ENCODE data around the gene GBA2. TPM values are rescaled to one million over a fixed set of nuclear protein-coding genes. Genes with fewer than 3 reads are reported as not detected.

Gene GBA2
- total and polyA plus RNA-seq, 2 donors (not counting 3 experiments of a cell fraction or from before 2014, with no cell fraction given), result 110 to 158 TPM

DNA sequence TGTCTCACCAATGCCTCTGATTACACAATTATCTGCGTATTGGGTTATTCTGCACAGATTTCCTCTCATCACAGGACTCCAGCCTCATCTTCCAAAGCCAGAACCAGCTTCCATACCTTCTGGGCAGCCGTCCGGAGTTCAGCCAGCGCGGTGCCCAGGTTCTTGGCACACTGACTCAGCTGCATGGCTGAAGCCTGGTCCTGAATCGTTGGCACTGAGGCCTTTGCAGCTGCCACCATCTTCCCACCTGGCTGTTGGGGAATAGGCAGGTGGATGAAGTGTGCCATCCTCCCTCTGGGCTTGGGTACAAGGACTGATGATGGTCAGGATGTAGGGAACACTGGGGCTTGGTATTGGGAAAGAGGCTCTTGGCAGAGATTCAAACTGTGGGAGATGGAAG, 34.9 kb downstream of the GBA2 start:
- ChIA-PET CTCF (interaction anchor here (0.7 to 8.9 kb wide), 2 partner anchors 9 to 17 kb away, joined by 4 to 53 read pairs; no protein-coding TSS in a partner anchor), POLR2A (interaction anchor here (1.2 kb wide), 1 partner anchor 14 kb away, joined by 4 read pairs; no protein-coding TSS in a partner anchor)
- intact Hi-C loops (cut with micrococcal nuclease) (no loop called here), dilution Hi-C loops (cut with MboI; ENCODE audit: extremely low pct_ligation_motif_present, low sequenced_read_pairs) (no loop called here)
- BruUV-seq (replicated peaks), result TSS peak; percentile 4
- FAIRE-seq, result no peak
- Histone ChIP-seq H3K9me3 (replicated peaks; ENCODE audit: control insufficient read depth, insufficient read depth, low read length) (no peaks in the 10 kb centered on the region), H3K27ac (ENCODE audit: insufficient read depth, low read depth, low read length) (no peak overlapping the region), H3K27me3 (ENCODE audit: control insufficient read depth in 2 of 2, insufficient read depth in 2 of 2, low read length in 2 of 2) (no peaks in the 10 kb centered on the region), H3K79me2 (ENCODE audit: control insufficient read depth, insufficient read depth, low read length) (no peaks in the 10 kb centered on the region), H4K20me1 (replicated peaks; ENCODE audit: control insufficient read depth, extremely low read depth, insufficient read depth, low read length) (no peaks in the 10 kb centered on the region), H3K4me1 (ENCODE audit: control insufficient read depth, extremely low read depth, insufficient read depth, low read length) (no peaks in the 10 kb centered on the region), H3K4me3 (replicated peaks in 1 of 3; ENCODE audit: insufficient read depth in 1 of 3, low read depth in 1 of 3, low read length in 3 of 3) (no peak overlapping the region), H2AFZ (ENCODE audit: low read depth, low read length) (no peak overlapping the region), H3K9me1 (replicated peaks; ENCODE audit: control insufficient read depth, extremely low read depth, insufficient read depth, low read length) (no peaks in the 10 kb centered on the region), H3K4me2 (ENCODE audit: insufficient read depth, low read length) (no peak overlapping the region), H3K9ac (replicated peaks; ENCODE audit: extremely low read depth, insufficient read depth, low read length) (no peak overlapping the region), H3K36me3 (ENCODE audit: control insufficient read depth in 2 of 2, extremely low read depth in 1 of 2, insufficient read depth in 2 of 2, low read length in 2 of 2) (peaks cover 62 to 79% of the 10 kb centered on the region in 2 experiments)
- TF ChIP-seq POLR2A (IDR thresholded peaks at IDR 0.05; ENCODE audit: low read depth, low read length) (no peak), POLR2AphosphoS5 (IDR thresholded peaks at IDR 0.05; ENCODE audit: insufficient read depth, low read depth, low read length) (no peak), GATA2 (IDR thresholded peaks at IDR 0.05; ENCODE audit: insufficient read depth, insufficient read length, low read depth, low read length) (no peak), FOS (IDR thresholded peaks at IDR 0.05; ENCODE audit: borderline replicate concordance, insufficient read depth, low read length) (no peak), EZH2 (IDR thresholded peaks at IDR 0.05; ENCODE audit: borderline replicate concordance, low read depth, low read length, severe bottlenecking) (no peak), JUN (IDR thresholded peaks at IDR 0.05; ENCODE audit: borderline replicate concordance, insufficient read depth, insufficient read length, low read depth) (no peak)
- TF ChIP-seq, protein P1, sequence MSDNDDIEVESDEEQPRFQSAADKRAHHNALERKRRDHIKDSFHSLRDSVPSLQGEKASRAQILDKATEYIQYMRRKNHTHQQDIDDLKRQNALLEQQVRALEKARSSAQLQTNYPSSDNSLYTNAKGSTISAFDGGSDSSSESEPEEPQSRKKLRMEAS (IDR thresholded peaks at IDR 0.05; ENCODE audit: insufficient read depth, insufficient read length), result no peak
- no peak for DNase-seq (ENCODE audit: low read depth, low spot score)

DNA sequence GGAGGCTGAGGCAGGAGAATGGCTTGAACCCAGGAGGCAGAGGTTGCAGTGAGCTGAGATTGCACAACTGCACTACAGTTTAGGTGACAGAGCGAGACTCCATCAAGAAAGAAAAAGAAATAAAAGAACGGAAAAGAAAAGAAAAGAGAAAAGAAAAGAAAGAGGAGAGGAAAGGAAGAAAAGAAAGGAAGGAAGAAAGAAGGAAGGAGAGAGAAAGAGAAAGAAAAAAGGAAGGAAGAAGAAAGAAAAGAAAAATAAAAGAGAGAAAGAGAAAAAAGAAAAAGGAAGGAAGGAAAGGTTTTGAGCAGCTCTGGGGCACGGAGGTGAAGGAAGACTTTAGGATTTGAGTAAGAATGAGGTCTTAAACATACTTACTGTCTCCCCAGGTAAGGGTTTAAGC, 35.5 kb downstream of the GBA2 start:
- Histone ChIP-seq H3K4me2 (ENCODE audit: insufficient read depth, low read length) (no peak overlapping the region), H3K9me1 (replicated peaks; ENCODE audit: control insufficient read depth, extremely low read depth, insufficient read depth, low read length) (no peaks in the 10 kb centered on the region), H3K36me3 (ENCODE audit: control insufficient read depth in 2 of 2, extremely low read depth in 1 of 2, insufficient read depth in 2 of 2, low read length in 2 of 2) (peaks cover 64 to 76% of the 10 kb centered on the region in 2 experiments), H3K27ac (ENCODE audit: insufficient read depth, low read depth, low read length) (no peak overlapping the region), H3K9me3 (replicated peaks; ENCODE audit: control insufficient read depth, insufficient read depth, low read length) (no peaks in the 10 kb centered on the region), H3K4me3 (replicated peaks in 1 of 3; ENCODE audit: insufficient read depth in 1 of 3, low read depth in 1 of 3, low read length in 3 of 3) (no peak overlapping the region), H3K9ac (replicated peaks; ENCODE audit: extremely low read depth, insufficient read depth, low read length) (no peak overlapping the region), H3K4me1 (ENCODE audit: control insufficient read depth, extremely low read depth, insufficient read depth, low read length) (no peaks in the 10 kb centered on the region), H3K27me3 (ENCODE audit: control insufficient read depth in 2 of 2, insufficient read depth in 2 of 2, low read length in 2 of 2) (no peaks in the 10 kb centered on the region), H3K79me2 (ENCODE audit: control insufficient read depth, insufficient read depth, low read length) (no peaks in the 10 kb centered on the region), H2AFZ (ENCODE audit: low read depth, low read length) (no peak overlapping the region), H4K20me1 (replicated peaks; ENCODE audit: control insufficient read depth, extremely low read depth, insufficient read depth, low read length) (no peaks in the 10 kb centered on the region)
- no TSS peak for BruUV-seq (replicated peaks)
- intact Hi-C loops (cut with micrococcal nuclease) (no loop called here), dilution Hi-C loops (cut with MboI; ENCODE audit: extremely low pct_ligation_motif_present, low sequenced_read_pairs) (no loop called here)
- FAIRE-seq (no peak), DNase-seq (ENCODE audit: low read depth, low spot score) (no peak)
- ChIA-PET CTCF (interaction anchor here (0.7 to 8.9 kb wide), 2 partner anchors 10 to 16 kb away, joined by 4 to 53 read pairs; no protein-coding TSS in a partner anchor), POLR2A (no interaction called here)
- no peak for TF ChIP-seq GATA2 (IDR thresholded peaks at IDR 0.05; ENCODE audit: insufficient read depth, insufficient read length, low read depth, low read length)
